H9 (cell line): Measurements from ENCODE around the gene SPDYE4. TPM values are rescaled to one million over a fixed set of nuclear protein-coding genes. Genes with fewer than 3 reads are reported as not detected.

Experiments used
- DNase-seq: peaks from one replicate; pipeline ENCODE4 v3.0.0-alpha.2; 2017
- H2AFZ ChIP-seq: one replicate; pipeline ENCODE4 v1.6.1; 2013; ENCODE audit warnings: mild to moderate bottlenecking, low read length, control low read depth, moderate library complexity
- H2AK5ac ChIP-seq: 2 replicates; pipeline ENCODE4 v1.6.1; 2013; ENCODE audit warnings: low read length, control low read depth, mixed read lengths; ENCODE audit not compliant: insufficient read length
- H2BK120ac ChIP-seq: one replicate; pipeline ENCODE4 v1.6.1; 2013; ENCODE audit warnings: low read depth, mild to moderate bottlenecking, low read length, control low read depth, inconsistent platforms; ENCODE audit not compliant: poor library complexity, severe bottlenecking
- H2BK12ac ChIP-seq: 2 replicates; pipeline ENCODE4 v1.6.1; 2013; ENCODE audit warnings: low read length, control low read depth, mixed read lengths, low read depth; ENCODE audit not compliant: insufficient read length
- H2BK15ac ChIP-seq: 2 replicates; pipeline ENCODE4 v1.6.1; 2013; ENCODE audit warnings: low read depth, low read length, control low read depth
- H2BK20ac ChIP-seq: one replicate; pipeline ENCODE4 v1.6.1; 2013; ENCODE audit warnings: low read depth, mild to moderate bottlenecking, low read length, control low read depth, inconsistent platforms; ENCODE audit not compliant: poor library complexity, severe bottlenecking
- H2BK5ac ChIP-seq: 2 replicates; pipeline ENCODE4 v1.6.1; 2013; ENCODE audit warnings: low read length, control low read depth, mixed read lengths; ENCODE audit not compliant: insufficient read length
- H3K14ac ChIP-seq: 2 replicates; pipeline ENCODE4 v1.6.1; 2013; ENCODE audit warnings: low read length, control low read depth; ENCODE audit not compliant: insufficient read depth
- H3K18ac ChIP-seq: 2 replicates; pipeline ENCODE4 v1.6.1; 2013; ENCODE audit warnings: low read depth, mild to moderate bottlenecking, mixed read lengths, low read length, control low read depth; ENCODE audit not compliant: insufficient read length
- H3K23ac ChIP-seq: 2 replicates; pipeline ENCODE4 v1.6.1; 2013; ENCODE audit warnings: low read length, control low read depth, mixed read lengths, low read depth; ENCODE audit not compliant: insufficient read length
- H3K23me2 ChIP-seq: 2 replicates; pipeline ENCODE4 v1.6.1; 2013; ENCODE audit warnings: low read depth, mild to moderate bottlenecking, mixed read lengths, low read length, control low read depth; ENCODE audit not compliant: insufficient read length, poor library complexity, severe bottlenecking
- H3K27ac ChIP-seq: 2 replicates; pipeline ENCODE4 v1.5.1; 2013; ENCODE audit warnings: low read length, control low read depth, mixed read lengths, low read depth; ENCODE audit not compliant: insufficient read length
- H3K27me3 ChIP-seq: 2 replicates; pipeline ENCODE4 v1.6.1; 2013; ENCODE audit warnings: low read length, control low read depth, inconsistent platforms; ENCODE audit not compliant: insufficient read depth
- H3K4ac ChIP-seq: 2 replicates; pipeline ENCODE4 v1.6.1; 2013; ENCODE audit warnings: low read depth, mild to moderate bottlenecking, control low read depth, inconsistent platforms, low read length, moderate library complexity
- H3K4me1 ChIP-seq: 2 replicates; pipeline ENCODE4 v1.6.1; 2013; ENCODE audit warnings: low read length, control low read depth, inconsistent platforms; ENCODE audit not compliant: insufficient read depth
- H3K4me2 ChIP-seq: 2 replicates; pipeline ENCODE4 v1.6.1; 2013; ENCODE audit warnings: low read length, control low read depth, mixed read lengths; ENCODE audit not compliant: insufficient read length, insufficient read depth
- H3K56ac ChIP-seq: 2 replicates; pipeline ENCODE4 v1.6.1; 2013; ENCODE audit warnings: low read depth, mild to moderate bottlenecking, mixed read lengths, low read length, control low read depth; ENCODE audit not compliant: insufficient read length
- H3K79me1 ChIP-seq: 2 replicates; pipeline ENCODE4 v1.6.1; 2013; ENCODE audit warnings: low read depth, mild to moderate bottlenecking, moderate library complexity, low read length, control low read depth, inconsistent platforms; ENCODE audit not compliant: insufficient read depth, poor library complexity, severe bottlenecking
- H3K79me2 ChIP-seq: 2 replicates; pipeline ENCODE4 v1.6.1; 2013; ENCODE audit warnings: low read length, control low read depth, inconsistent platforms; ENCODE audit not compliant: insufficient read depth
- H3K9ac ChIP-seq: 2 replicates; pipeline ENCODE4 v1.6.1; 2013; ENCODE audit warnings: low read length, control low read depth, mixed read lengths; ENCODE audit not compliant: insufficient read length; ENCODE audit errors: extremely low read depth
- H3K9me3 ChIP-seq: one replicate; pipeline ENCODE4 v1.6.1; 2013; ENCODE audit warnings: low read depth, low read length, inconsistent platforms; ENCODE audit not compliant: control insufficient read depth
- H3T11ph ChIP-seq: one replicate; pipeline ENCODE4 v1.6.1; 2013; ENCODE audit warnings: mild to moderate bottlenecking, low read length, control low read depth, inconsistent platforms
- H4K20me1 ChIP-seq: one replicate; pipeline ENCODE4 v1.6.1; 2013; ENCODE audit not compliant: control insufficient read depth, insufficient read length, insufficient read depth
- H4K5ac ChIP-seq: 2 replicates; pipeline ENCODE4 v1.6.1; 2013; ENCODE audit warnings: low read depth, mild to moderate bottlenecking, mixed read lengths, low read length, control low read depth; ENCODE audit not compliant: insufficient read length
- H4K8ac ChIP-seq: replicated peaks from 2 replicates; pipeline ENCODE4 v1.6.1; 2013; ENCODE audit warnings: low read length, control low read depth, mixed read lengths, low read depth; ENCODE audit not compliant: insufficient read length
- H4K91ac ChIP-seq: 2 replicates; pipeline ENCODE4 v1.6.1; 2013; ENCODE audit warnings: low read depth, mild to moderate bottlenecking, moderate library complexity, mixed read lengths, low read length, control low read depth; ENCODE audit not compliant: insufficient read length
- H3K27ac Mint-ChIP-seq, 3 experiments: 2 replicates in 2 of 3; 3 replicates in 1 of 3; pipeline ENCODE4 v1.8.0; 2020 to 2021; ENCODE audit warnings: mixed read lengths in 3 of 3, mild to moderate bottlenecking in 1 of 3, moderate library complexity in 1 of 3
- H3K27me3 Mint-ChIP-seq: 2 replicates; pipeline ENCODE4 v1.8.0; 2021; ENCODE audit warnings: low read depth, mild to moderate bottlenecking, moderate library complexity, mixed read lengths
- H3K36me3 Mint-ChIP-seq, 3 experiments: 2 replicates in 2 of 3; 3 replicates in 1 of 3; pipeline ENCODE4 v1.8.0; 2020 to 2021; ENCODE audit warnings: low read depth in 3 of 3, mixed read lengths in 3 of 3; ENCODE audit not compliant: insufficient read depth in 1 of 3
- H3K4me1 Mint-ChIP-seq, 2 experiments: 2 replicates each; pipeline ENCODE4 v1.8.0; 2020; ENCODE audit warnings: mixed read lengths in 2 of 2
- H3K4me3 Mint-ChIP-seq, 2 experiments: 2 replicates in 1 of 2; 3 replicates in 1 of 2; pipeline ENCODE4 v1.8.0; 2020 to 2021; ENCODE audit warnings: mild to moderate bottlenecking in 2 of 2, mixed read lengths in 2 of 2, moderate library complexity in 1 of 2
- H3K9me3 Mint-ChIP-seq, 2 experiments: 2 replicates in 1 of 2; 3 replicates in 1 of 2; pipeline ENCODE4 v1.8.0; 2020; ENCODE audit warnings: mild to moderate bottlenecking in 2 of 2, mixed read lengths in 2 of 2, moderate library complexity in 1 of 2
- CTCF ChIP-seq: fragments of 200-600 bp; sonication (generic); conservative IDR thresholded peaks from 3 replicates; pipeline ENCODE4 v1.8.0; 2021; ENCODE audit warnings: antibody characterized with exemption, mild to moderate bottlenecking
- WGBS: extraction: QIAGEN DNeasy Blood & Tissue Kit; methylation state at CpG from one replicate; pipeline ENCODE4 v1.1.7; 2013; ENCODE audit warnings: missing lambda C conversion rate, low lambda C conversion rate, mixed read lengths; ENCODE audit not compliant: insufficient read length; ENCODE audit errors: extremely low coverage; 5-methylcytosine and 5-hydroxymethylcytosine counted together
- total RNA-seq: library from RNA; stranded (reverse); gene quantifications from 2 replicates; pipeline ENCODE4 v1.2.1, GENCODE V29; 2021

SPDYE4 gene
- total RNA-seq, 1 experiment from 2014 or later = not detected

- Histone ChIP-seq H3T11ph (no peak within 1 kb of the TSS), H4K91ac (no peak within 1 kb of the TSS), H3K56ac (no peak within 1 kb of the TSS), H3K4me1 (no peaks in the 10 kb centered on the region), H2BK12ac (no peak within 1 kb of the TSS), H3K4ac (no peak within 1 kb of the TSS), H3K9me3 (no peaks in the 10 kb centered on the region), H3K23ac (no peak within 1 kb of the TSS), H2AFZ (no peak within 1 kb of the TSS), H2BK120ac (no peak within 1 kb of the TSS), H2BK20ac (no peak within 1 kb of the TSS), H2BK15ac (no peak within 1 kb of the TSS), H3K18ac (no peak within 1 kb of the TSS), H4K20me1 (no peaks in the 10 kb centered on the region), H2BK5ac (no peak within 1 kb of the TSS), H3K27me3 (no peaks in the 10 kb centered on the region), H3K23me2 (no peaks in the 10 kb centered on the region), H2AK5ac (no peak within 1 kb of the TSS), H3K27ac (no peak within 1 kb of the TSS), H4K5ac (no peak within 1 kb of the TSS), H3K79me1 (no peaks in the 10 kb centered on the region), H3K14ac (no peak within 1 kb of the TSS), H3K79me2 (no peaks in the 10 kb centered on the region), H3K9ac (no peak within 1 kb of the TSS), H4K8ac (no peak within 1 kb of the TSS), H3K4me2 (peak within 1 kb of the TSS; percentile 30)
- peak; percentile 57 for TF ChIP-seq CTCF
- peaks cover 1% of the 10 kb centered on the region for H3K27me3 Mint-ChIP-seq
- no peaks in the 10 kb centered on the region for H3K9me3 Mint-ChIP-seq
- H3K27ac Mint-ChIP-seq = peak within 1 kb of the TSS in 1 of 3 experiments; percentile 85; a peak in 2 of 7 replicates
- DNase-seq = peak; percentile 93
- H3K4me3 Mint-ChIP-seq = peak within 1 kb of the TSS; percentile 75 to 80
- H3K4me1 Mint-ChIP-seq = peaks cover 26 to 45% of the 10 kb centered on the region in 2 experiments
- H3K36me3 Mint-ChIP-seq = no peaks in the 10 kb centered on the region
- no CpG with 5 or more reads among the region's 62 CpGs for WGBS
Observed at GRCh38 chr17:8798846-8799569, 40.7 kb upstream of the SPDYE4 start, which contains the start of gene MFSD6L. MFSD6L (minus strand) TSS chr17:8799365; CDS start chr17:8799120, 245 bp downstream.
